H9 (cell line): Measurements from ENCODE around the gene STX7. TPM values are rescaled to one million over a fixed set of nuclear protein-coding genes. Genes with fewer than 3 reads are reported as not detected.

Experiments
- DNase-seq: peaks from one replicate; pipeline ENCODE4 v3.0.0-alpha.2; 2017
- H2AFZ ChIP-seq: one replicate; pipeline ENCODE4 v1.6.1; 2013; ENCODE audit warnings: mild to moderate bottlenecking, low read length, control low read depth, moderate library complexity
- H2AK5ac ChIP-seq: 2 replicates; pipeline ENCODE4 v1.6.1; 2013; ENCODE audit warnings: low read length, control low read depth, mixed read lengths; ENCODE audit not compliant: insufficient read length
- H2BK120ac ChIP-seq: one replicate; pipeline ENCODE4 v1.6.1; 2013; ENCODE audit warnings: low read depth, mild to moderate bottlenecking, low read length, control low read depth, inconsistent platforms; ENCODE audit not compliant: poor library complexity, severe bottlenecking
- H2BK12ac ChIP-seq: 2 replicates; pipeline ENCODE4 v1.6.1; 2013; ENCODE audit warnings: low read length, control low read depth, mixed read lengths, low read depth; ENCODE audit not compliant: insufficient read length
- H2BK15ac ChIP-seq: 2 replicates; pipeline ENCODE4 v1.6.1; 2013; ENCODE audit warnings: low read depth, low read length, control low read depth
- H2BK20ac ChIP-seq: one replicate; pipeline ENCODE4 v1.6.1; 2013; ENCODE audit warnings: low read depth, mild to moderate bottlenecking, low read length, control low read depth, inconsistent platforms; ENCODE audit not compliant: poor library complexity, severe bottlenecking
- H2BK5ac ChIP-seq: 2 replicates; pipeline ENCODE4 v1.6.1; 2013; ENCODE audit warnings: low read length, control low read depth, mixed read lengths; ENCODE audit not compliant: insufficient read length
- H3K14ac ChIP-seq: 2 replicates; pipeline ENCODE4 v1.6.1; 2013; ENCODE audit warnings: low read length, control low read depth; ENCODE audit not compliant: insufficient read depth
- H3K18ac ChIP-seq: 2 replicates; pipeline ENCODE4 v1.6.1; 2013; ENCODE audit warnings: low read depth, mild to moderate bottlenecking, mixed read lengths, low read length, control low read depth; ENCODE audit not compliant: insufficient read length
- H3K23ac ChIP-seq: 2 replicates; pipeline ENCODE4 v1.6.1; 2013; ENCODE audit warnings: low read length, control low read depth, mixed read lengths, low read depth; ENCODE audit not compliant: insufficient read length
- H3K23me2 ChIP-seq: 2 replicates; pipeline ENCODE4 v1.6.1; 2013; ENCODE audit warnings: low read depth, mild to moderate bottlenecking, mixed read lengths, low read length, control low read depth; ENCODE audit not compliant: insufficient read length, poor library complexity, severe bottlenecking
- H3K27ac ChIP-seq: 2 replicates; pipeline ENCODE4 v1.5.1; 2013; ENCODE audit warnings: low read length, control low read depth, mixed read lengths, low read depth; ENCODE audit not compliant: insufficient read length
- H3K27me3 ChIP-seq: 2 replicates; pipeline ENCODE4 v1.6.1; 2013; ENCODE audit warnings: low read length, control low read depth, inconsistent platforms; ENCODE audit not compliant: insufficient read depth
- H3K4ac ChIP-seq: 2 replicates; pipeline ENCODE4 v1.6.1; 2013; ENCODE audit warnings: low read depth, mild to moderate bottlenecking, control low read depth, inconsistent platforms, low read length, moderate library complexity
- H3K4me1 ChIP-seq: 2 replicates; pipeline ENCODE4 v1.6.1; 2013; ENCODE audit warnings: low read length, control low read depth, inconsistent platforms; ENCODE audit not compliant: insufficient read depth
- H3K4me2 ChIP-seq: 2 replicates; pipeline ENCODE4 v1.6.1; 2013; ENCODE audit warnings: low read length, control low read depth, mixed read lengths; ENCODE audit not compliant: insufficient read length, insufficient read depth
- H3K56ac ChIP-seq: 2 replicates; pipeline ENCODE4 v1.6.1; 2013; ENCODE audit warnings: low read depth, mild to moderate bottlenecking, mixed read lengths, low read length, control low read depth; ENCODE audit not compliant: insufficient read length
- H3K79me1 ChIP-seq: 2 replicates; pipeline ENCODE4 v1.6.1; 2013; ENCODE audit warnings: low read depth, mild to moderate bottlenecking, moderate library complexity, low read length, control low read depth, inconsistent platforms; ENCODE audit not compliant: insufficient read depth, poor library complexity, severe bottlenecking
- H3K79me2 ChIP-seq: 2 replicates; pipeline ENCODE4 v1.6.1; 2013; ENCODE audit warnings: low read length, control low read depth, inconsistent platforms; ENCODE audit not compliant: insufficient read depth
- H3K9ac ChIP-seq: 2 replicates; pipeline ENCODE4 v1.6.1; 2013; ENCODE audit warnings: low read length, control low read depth, mixed read lengths; ENCODE audit not compliant: insufficient read length; ENCODE audit errors: extremely low read depth
- H3K9me3 ChIP-seq: one replicate; pipeline ENCODE4 v1.6.1; 2013; ENCODE audit warnings: low read depth, low read length, inconsistent platforms; ENCODE audit not compliant: control insufficient read depth
- H3T11ph ChIP-seq: one replicate; pipeline ENCODE4 v1.6.1; 2013; ENCODE audit warnings: mild to moderate bottlenecking, low read length, control low read depth, inconsistent platforms
- H4K20me1 ChIP-seq: one replicate; pipeline ENCODE4 v1.6.1; 2013; ENCODE audit not compliant: control insufficient read depth, insufficient read length, insufficient read depth
- H4K5ac ChIP-seq: 2 replicates; pipeline ENCODE4 v1.6.1; 2013; ENCODE audit warnings: low read depth, mild to moderate bottlenecking, mixed read lengths, low read length, control low read depth; ENCODE audit not compliant: insufficient read length
- H4K8ac ChIP-seq: replicated peaks from 2 replicates; pipeline ENCODE4 v1.6.1; 2013; ENCODE audit warnings: low read length, control low read depth, mixed read lengths, low read depth; ENCODE audit not compliant: insufficient read length
- H4K91ac ChIP-seq: 2 replicates; pipeline ENCODE4 v1.6.1; 2013; ENCODE audit warnings: low read depth, mild to moderate bottlenecking, moderate library complexity, mixed read lengths, low read length, control low read depth; ENCODE audit not compliant: insufficient read length
- H3K27ac Mint-ChIP-seq, 3 experiments: 2 replicates in 2 of 3; 3 replicates in 1 of 3; pipeline ENCODE4 v1.8.0; 2020 to 2021; ENCODE audit warnings: mixed read lengths in 3 of 3, mild to moderate bottlenecking in 1 of 3, moderate library complexity in 1 of 3
- H3K27me3 Mint-ChIP-seq: 2 replicates; pipeline ENCODE4 v1.8.0; 2021; ENCODE audit warnings: low read depth, mild to moderate bottlenecking, moderate library complexity, mixed read lengths
- H3K36me3 Mint-ChIP-seq, 3 experiments: 2 replicates in 2 of 3; 3 replicates in 1 of 3; pipeline ENCODE4 v1.8.0; 2020 to 2021; ENCODE audit warnings: low read depth in 3 of 3, mixed read lengths in 3 of 3; ENCODE audit not compliant: insufficient read depth in 1 of 3
- H3K4me1 Mint-ChIP-seq, 2 experiments: 2 replicates each; pipeline ENCODE4 v1.8.0; 2020; ENCODE audit warnings: mixed read lengths in 2 of 2
- H3K4me3 Mint-ChIP-seq, 2 experiments: 2 replicates in 1 of 2; 3 replicates in 1 of 2; pipeline ENCODE4 v1.8.0; 2020 to 2021; ENCODE audit warnings: mild to moderate bottlenecking in 2 of 2, mixed read lengths in 2 of 2, moderate library complexity in 1 of 2
- H3K9me3 Mint-ChIP-seq, 2 experiments: 2 replicates in 1 of 2; 3 replicates in 1 of 2; pipeline ENCODE4 v1.8.0; 2020; ENCODE audit warnings: mild to moderate bottlenecking in 2 of 2, mixed read lengths in 2 of 2, moderate library complexity in 1 of 2
- CTCF ChIP-seq: fragments of 200-600 bp; sonication (generic); conservative IDR thresholded peaks from 3 replicates; pipeline ENCODE4 v1.8.0; 2021; ENCODE audit warnings: antibody characterized with exemption, mild to moderate bottlenecking
- WGBS: extraction: QIAGEN DNeasy Blood & Tissue Kit; methylation state at CpG from one replicate; pipeline ENCODE4 v1.1.7; 2013; ENCODE audit warnings: missing lambda C conversion rate, low lambda C conversion rate, mixed read lengths; ENCODE audit not compliant: insufficient read length; ENCODE audit errors: extremely low coverage; 5-methylcytosine and 5-hydroxymethylcytosine counted together
- total RNA-seq: library from RNA; stranded (reverse); gene quantifications from 2 replicates; pipeline ENCODE4 v1.2.1, GENCODE V29; 2021

Gene STX7
- total RNA-seq, 1 experiment from 2014 or later, result 30.0 TPM

- Histone ChIP-seq H2AFZ (no peak overlapping the region), H4K91ac (no peak overlapping the region), H3K4me1 (no peaks in the 10 kb centered on the region), H3T11ph (no peak overlapping the region), H4K5ac (no peak overlapping the region), H3K9ac (no peak overlapping the region), H2BK15ac (no peak overlapping the region), H3K23ac (no peak overlapping the region), H2AK5ac (no peak overlapping the region), H3K18ac (no peak overlapping the region), H3K27me3 (no peaks in the 10 kb centered on the region), H3K14ac (no peak overlapping the region), H3K79me1 (no peaks in the 10 kb centered on the region), H2BK12ac (no peak overlapping the region), H3K4ac (no peak overlapping the region), H2BK120ac (no peak overlapping the region), H3K79me2 (no peaks in the 10 kb centered on the region), H3K9me3 (peaks cover 4% of the 10 kb centered on the region), H3K56ac (no peak overlapping the region), H3K27ac (no peak overlapping the region), H4K20me1 (no peaks in the 10 kb centered on the region), H2BK5ac (no peak overlapping the region), H2BK20ac (no peak overlapping the region), H4K8ac (no peak overlapping the region), H3K23me2 (no peaks in the 10 kb centered on the region), H3K4me2 (no peak overlapping the region)
- Mint-ChIP-seq H3K27ac (no peak overlapping the region), H3K4me1 (no peaks in the 10 kb centered on the region), H3K4me3 (no peak overlapping the region), H3K27me3 (peaks cover 4% of the 10 kb centered on the region), H3K9me3 (peaks cover 2 to 3% of the 10 kb centered on the region in 2 experiments; a peak in 3 of 5 replicates), H3K36me3 (peaks cover 1 to 4% (median 3%) of the 10 kb centered on the region in 3 experiments; a peak in 1 of 7 replicates)
- WGBS, result no CpG with 5 or more reads among the region's 4 CpGs
- DNase-seq, result no peak
- TF ChIP-seq CTCF, result no peak
Observed at GRCh38 chr6:132411296-132411695, 101.6 kb downstream of the STX7 start.
